Measurements from ENCODE around the gene RNF5. TPM values are rescaled to one million over a fixed set of nuclear protein-coding genes. Genes with fewer than 3 reads are reported as not detected.
A peak's percentile ranks its signal among the peaks of the same experiment; 100 is the strongest.

RNF5 gene
- total and polyA plus RNA-seq, 9 of the 15 experiments (the other 6 are each of a cell fraction or from before 2014, with no cell fraction given), result 62.2 to 245 (median 129) TPM

DNA sequence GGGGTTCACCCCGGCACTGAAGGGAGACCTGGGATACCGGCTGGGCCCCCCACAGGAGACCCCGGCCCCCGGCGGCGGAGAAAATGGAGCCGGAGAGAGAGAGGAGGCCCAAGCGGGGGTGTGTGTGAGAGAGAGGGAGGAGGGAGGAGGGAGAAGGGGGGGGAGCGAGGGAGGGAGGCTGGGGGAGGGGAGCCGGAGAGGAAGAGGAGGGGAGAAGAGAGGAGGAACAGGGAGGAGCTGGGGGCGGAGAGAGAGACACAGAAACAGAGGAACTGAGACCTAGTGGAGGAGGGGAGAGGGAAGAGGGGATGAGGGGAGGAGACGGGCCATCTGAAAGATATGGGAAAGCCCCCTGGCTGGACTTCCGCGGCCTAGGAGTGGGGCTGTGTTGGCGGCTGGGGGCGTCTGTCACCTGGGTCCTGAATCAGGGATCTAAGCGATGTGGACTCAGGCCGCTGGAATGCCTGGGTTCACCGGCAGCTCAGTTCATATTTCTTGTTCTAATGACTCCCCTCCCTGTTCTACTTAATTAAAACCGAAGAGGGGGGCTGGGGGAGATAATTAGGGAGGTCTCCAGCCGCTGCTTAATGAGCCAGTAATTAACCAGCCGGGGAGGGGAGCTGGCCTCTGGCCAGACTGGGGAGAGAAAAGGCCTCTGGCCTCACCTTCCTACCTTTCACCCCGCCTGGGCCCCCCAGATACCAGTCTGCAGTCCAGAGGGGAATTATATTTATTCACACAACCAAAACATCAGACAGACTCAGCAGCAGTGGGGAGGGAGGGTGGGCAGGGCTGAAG, 12.0 kb downstream of the RNF5 start, which contains the start of gene PBX2 (continued):
- no peak for TF ChIP-seq RREB1 (CRISPR knock-in tag; IDR thresholded peaks at IDR 0.05)
- no peak for TF ChIP-seq GATAD2B (IDR thresholded peaks at IDR 0.05; ENCODE audit: borderline replicate concordance)
- no peak for TF ChIP-seq ZNF175 (CRISPR knock-in tag; IDR thresholded peaks at IDR 0.05; ENCODE audit: low read depth)
- no peak for TF ChIP-seq ZBTB34 (CRISPR knock-in tag; IDR thresholded peaks at IDR 0.05)
- TF ChIP-seq LCOR (CRISPR knock-in tag; IDR thresholded peaks at IDR 0.05), result no peak
- 0 out of 2 replicates have a peak, but pooled peaks have one; percentile 21 for TF ChIP-seq PHF21A (IDR thresholded peaks at IDR 0.05; ENCODE audit: borderline replicate concordance, low read depth)
- no peak for TF ChIP-seq NFYB (IDR thresholded peaks at IDR 0.05; ENCODE audit: extremely low read depth, insufficient read length)
- TF ChIP-seq, protein P1, sequence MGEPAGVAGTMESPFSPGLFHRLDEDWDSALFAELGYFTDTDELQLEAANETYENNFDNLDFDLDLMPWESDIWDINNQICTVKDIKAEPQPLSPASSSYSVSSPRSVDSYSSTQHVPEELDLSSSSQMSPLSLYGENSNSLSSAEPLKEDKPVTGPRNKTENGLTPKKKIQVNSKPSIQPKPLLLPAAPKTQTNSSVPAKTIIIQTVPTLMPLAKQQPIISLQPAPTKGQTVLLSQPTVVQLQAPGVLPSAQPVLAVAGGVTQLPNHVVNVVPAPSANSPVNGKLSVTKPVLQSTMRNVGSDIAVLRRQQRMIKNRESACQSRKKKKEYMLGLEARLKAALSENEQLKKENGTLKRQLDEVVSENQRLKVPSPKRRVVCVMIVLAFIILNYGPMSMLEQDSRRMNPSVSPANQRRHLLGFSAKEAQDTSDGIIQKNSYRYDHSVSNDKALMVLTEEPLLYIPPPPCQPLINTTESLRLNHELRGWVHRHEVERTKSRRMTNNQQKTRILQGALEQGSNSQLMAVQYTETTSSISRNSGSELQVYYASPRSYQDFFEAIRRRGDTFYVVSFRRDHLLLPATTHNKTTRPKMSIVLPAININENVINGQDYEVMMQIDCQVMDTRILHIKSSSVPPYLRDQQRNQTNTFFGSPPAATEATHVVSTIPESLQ (CRISPR knock-in tag; IDR thresholded peaks at IDR 0.05), result no peak
- TF ChIP-seq NCOA6 (IDR thresholded peaks at IDR 0.05), result no peak
- TF ChIP-seq ZKSCAN8 (CRISPR knock-in tag; IDR thresholded peaks at IDR 0.05), result no peak
- TF ChIP-seq ZBTB49 (CRISPR knock-in tag; IDR thresholded peaks at IDR 0.05; ENCODE audit: borderline replicate concordance), result no peak
- TF ChIP-seq ZFP36 (IDR thresholded peaks at IDR 0.05; ENCODE audit: low read depth, low read length, partially characterized antibody), result no peak
- TF ChIP-seq SAFB2 (IDR thresholded peaks at IDR 0.05; ENCODE audit: borderline replicate concordance, low read depth, low read length, severe bottlenecking), result no peak
- no peak for TF ChIP-seq CGGBP1 (CRISPR knock-in tag; IDR thresholded peaks at IDR 0.05)
- TF ChIP-seq ARID1B (IDR thresholded peaks at IDR 0.05), result peak; percentile 79

All from K562 (cell line).